HG03432 (cell line): ENCODE results near the gene OTUD4.

Experiments
- ATAC-seq: cut with Tn5 transposase; IDR thresholded peaks from one replicate; pipeline ENCODE4 v1.9.1; 2021; ENCODE audit warnings: mild to moderate bottlenecking, moderate library complexity; ENCODE audit not compliant: unreplicated experiment

The OTUD4 gene

GRCh38 chr4:145181091-145181501 lies 707 bp upstream of the OTUD4 start:
- no peak for ATAC-seq

GRCh38 chr4:145179861-145180297 lies 510 bp downstream of the OTUD4 start:
- ATAC-seq = peak; percentile 24

- ATAC-seq = peak; percentile 46
Observed at GRCh38 chr4:145179281-145179860, 1.0 kb downstream of the OTUD4 start.

GRCh38 chr4:145178740-145179280 lies 1.6 kb downstream of the OTUD4 start:
- no peak for ATAC-seq

GRCh38 chr4:145177906-145178538 lies 2.4 kb downstream of the OTUD4 start:
- ATAC-seq = no peak

GRCh38 chr4:145177511-145177905 lies 2.9 kb downstream of the OTUD4 start:
- ATAC-seq = no peak

- ATAC-seq = no peak
Observed at GRCh38 chr4:145176641-145177432, 3.6 kb downstream of the OTUD4 start.

- no peak for ATAC-seq
Observed at GRCh38 chr4:145171911-145172310, 8.5 kb downstream of the OTUD4 start.

- no peak for ATAC-seq
Observed at GRCh38 chr4:145170223-145170622, 10.2 kb downstream of the OTUD4 start.

GRCh38 chr4:145168581-145169187 lies 11.7 kb downstream of the OTUD4 start:
- no peak for ATAC-seq

- no peak for ATAC-seq
Observed at GRCh38 chr4:145167887-145168286, 12.5 kb downstream of the OTUD4 start.

GRCh38 chr4:145161549-145161948 lies 18.8 kb downstream of the OTUD4 start:
- ATAC-seq = no peak

GRCh38 chr4:145156986-145157385 lies 23.4 kb downstream of the OTUD4 start:
- no peak for ATAC-seq

GRCh38 chr4:145155268-145155870 lies 25.0 kb downstream of the OTUD4 start:
- ATAC-seq = no peak

- peak; percentile 81 for ATAC-seq
Observed at GRCh38 chr4:145154573-145154972, 25.8 kb downstream of the OTUD4 start.

GRCh38 chr4:145153904-145154298 lies 26.5 kb downstream of the OTUD4 start:
- peak; percentile 55 for ATAC-seq

- no peak for ATAC-seq
Observed at GRCh38 chr4:145153181-145153903, 27.0 kb downstream of the OTUD4 start.

GRCh38 chr4:145148980-145149379 lies 31.4 kb downstream of the OTUD4 start:
- ATAC-seq = no peak

GRCh38 chr4:145136219-145136618 lies 44.2 kb downstream of the OTUD4 start:
- peak; percentile 34 for ATAC-seq

- peak; percentile 87 for ATAC-seq
Observed at GRCh38 chr4:145132511-145133098, 47.8 kb downstream of the OTUD4 start.
